ENCODE data around the gene SLC7A9. TPM values are rescaled to one million over a fixed set of nuclear protein-coding genes. Genes with fewer than 3 reads are reported as not detected.
"Not testable (repeated sequence)": the region's sequence is repeated elsewhere in the genome, so short reads cannot be mapped to it uniquely, and the experiment has no call there.

Gene SLC7A9
- total RNA-seq, 2 experiments from 2014 or later: not detected

DNA sequence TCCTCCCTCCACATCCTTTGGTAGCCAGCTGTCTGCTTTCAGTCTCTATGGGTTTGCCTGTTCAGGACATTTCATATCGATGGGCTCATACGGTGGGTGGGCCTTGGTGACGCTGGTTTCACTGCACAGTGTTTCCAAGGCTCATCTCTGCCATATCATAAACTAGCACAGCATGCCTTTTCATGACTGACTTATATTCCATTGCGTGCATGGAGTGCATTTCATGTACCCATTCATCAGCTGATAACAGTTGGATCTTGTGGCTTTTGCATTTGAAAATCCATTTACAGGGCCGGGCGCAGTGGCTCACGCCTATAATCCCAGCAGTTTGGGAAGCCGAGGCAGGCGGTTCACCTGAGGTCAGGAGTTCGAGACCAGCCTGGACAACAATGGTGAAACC lies 80.1 kb downstream of the SLC7A9 start:
- Histone ChIP-seq H4K20me1 (ENCODE audit: insufficient read depth, low read length) (no peaks in the 10 kb centered on the region), H2AFZ (ENCODE audit: low read length) (no peak overlapping the region), H3K36me3 (ENCODE audit: insufficient read depth, low read length) (no peaks in the 10 kb centered on the region), H3K9me2 (ENCODE audit: insufficient read depth, low read length) (no peaks in the 10 kb centered on the region), H3K4me3 (ENCODE audit: low read depth, low read length, poor library complexity, severe bottlenecking) (no peak overlapping the region), H3K27ac (ENCODE audit: low read depth, low read length, poor library complexity, severe bottlenecking) (no peak overlapping the region), H3K4me1 (ENCODE audit: insufficient read depth, low read length, poor library complexity, severe bottlenecking) (no peaks in the 10 kb centered on the region), H3K9me3 (ENCODE audit: low read length) (no peaks in the 10 kb centered on the region), H3K4me2 (ENCODE audit: low read length) (no peak overlapping the region), H3K79me2 (ENCODE audit: insufficient read depth, low read depth, low read length) (no peaks in the 10 kb centered on the region)
- CTCF ChIA-PET (ENCODE audit: unreplicated experiment): no interaction called here
- no peak for TF ChIP-seq EZH2phosphoT487 (IDR thresholded peaks at IDR 0.05; ENCODE audit: borderline replicate concordance, low read depth, low read length)
- TF ChIP-seq, protein P1, sequence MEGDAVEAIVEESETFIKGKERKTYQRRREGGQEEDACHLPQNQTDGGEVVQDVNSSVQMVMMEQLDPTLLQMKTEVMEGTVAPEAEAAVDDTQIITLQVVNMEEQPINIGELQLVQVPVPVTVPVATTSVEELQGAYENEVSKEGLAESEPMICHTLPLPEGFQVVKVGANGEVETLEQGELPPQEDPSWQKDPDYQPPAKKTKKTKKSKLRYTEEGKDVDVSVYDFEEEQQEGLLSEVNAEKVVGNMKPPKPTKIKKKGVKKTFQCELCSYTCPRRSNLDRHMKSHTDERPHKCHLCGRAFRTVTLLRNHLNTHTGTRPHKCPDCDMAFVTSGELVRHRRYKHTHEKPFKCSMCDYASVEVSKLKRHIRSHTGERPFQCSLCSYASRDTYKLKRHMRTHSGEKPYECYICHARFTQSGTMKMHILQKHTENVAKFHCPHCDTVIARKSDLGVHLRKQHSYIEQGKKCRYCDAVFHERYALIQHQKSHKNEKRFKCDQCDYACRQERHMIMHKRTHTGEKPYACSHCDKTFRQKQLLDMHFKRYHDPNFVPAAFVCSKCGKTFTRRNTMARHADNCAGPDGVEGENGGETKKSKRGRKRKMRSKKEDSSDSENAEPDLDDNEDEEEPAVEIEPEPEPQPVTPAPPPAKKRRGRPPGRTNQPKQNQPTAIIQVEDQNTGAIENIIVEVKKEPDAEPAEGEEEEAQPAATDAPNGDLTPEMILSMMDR (conservative IDR thresholded peaks at IDR 0.05; ENCODE audit: low read length): no peak
- BruUV-seq (replicated peaks): no TSS peak
- no peak for DNase-seq (ENCODE audit: low spot score)
- intact Hi-C loops (cut with micrococcal nuclease; ENCODE audit: unreplicated experiment): no loop called here
- POLR2A ChIA-PET: no interaction called here

DNA sequence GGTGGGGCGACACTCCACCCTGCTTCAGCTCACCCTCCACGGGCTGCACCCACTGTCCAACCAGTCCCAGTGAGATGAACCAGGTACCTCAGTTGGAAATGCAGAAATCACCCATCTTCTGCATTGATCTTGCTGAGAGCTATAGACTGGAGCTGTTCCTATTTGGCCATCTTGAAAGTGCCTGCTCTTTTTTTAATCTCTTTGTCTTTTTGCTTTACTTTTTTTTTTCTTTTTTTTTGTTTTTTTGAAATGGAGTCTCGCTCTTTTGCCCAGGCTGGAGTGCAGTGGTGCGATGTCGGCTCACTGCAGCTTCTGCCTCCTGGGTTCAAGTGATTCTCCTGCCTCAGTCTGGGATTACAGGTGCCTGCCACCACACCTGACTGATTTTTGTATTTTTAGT lies 81.7 kb downstream of the SLC7A9 start:
- H3K27ac ChIP-seq (ENCODE audit: low read depth, low read length, poor library complexity, severe bottlenecking); H3K4me3 ChIP-seq (ENCODE audit: low read depth, low read length, poor library complexity, severe bottlenecking); DNase-seq (ENCODE audit: low spot score); H4K20me1 ChIP-seq (ENCODE audit: insufficient read depth, low read length); H3K36me3 ChIP-seq (ENCODE audit: insufficient read depth, low read length); H3K9me3 ChIP-seq (ENCODE audit: low read length); CTCF ChIA-PET (ENCODE audit: unreplicated experiment); H3K4me1 ChIP-seq (ENCODE audit: insufficient read depth, low read length, poor library complexity, severe bottlenecking); BruUV-seq (replicated peaks); H3K79me2 ChIP-seq (ENCODE audit: insufficient read depth, low read depth, low read length); H2AFZ ChIP-seq (ENCODE audit: low read length); H3K4me2 ChIP-seq (ENCODE audit: low read length); H3K9me2 ChIP-seq (ENCODE audit: insufficient read depth, low read length); intact Hi-C loops (cut with micrococcal nuclease; ENCODE audit: unreplicated experiment): not testable (repeated sequence)
- POLR2A ChIA-PET: interaction anchor here (0.6 kb wide), 1 partner anchor 18 kb away, joined by 3 read pairs; no protein-coding TSS in a partner anchor

DNA sequence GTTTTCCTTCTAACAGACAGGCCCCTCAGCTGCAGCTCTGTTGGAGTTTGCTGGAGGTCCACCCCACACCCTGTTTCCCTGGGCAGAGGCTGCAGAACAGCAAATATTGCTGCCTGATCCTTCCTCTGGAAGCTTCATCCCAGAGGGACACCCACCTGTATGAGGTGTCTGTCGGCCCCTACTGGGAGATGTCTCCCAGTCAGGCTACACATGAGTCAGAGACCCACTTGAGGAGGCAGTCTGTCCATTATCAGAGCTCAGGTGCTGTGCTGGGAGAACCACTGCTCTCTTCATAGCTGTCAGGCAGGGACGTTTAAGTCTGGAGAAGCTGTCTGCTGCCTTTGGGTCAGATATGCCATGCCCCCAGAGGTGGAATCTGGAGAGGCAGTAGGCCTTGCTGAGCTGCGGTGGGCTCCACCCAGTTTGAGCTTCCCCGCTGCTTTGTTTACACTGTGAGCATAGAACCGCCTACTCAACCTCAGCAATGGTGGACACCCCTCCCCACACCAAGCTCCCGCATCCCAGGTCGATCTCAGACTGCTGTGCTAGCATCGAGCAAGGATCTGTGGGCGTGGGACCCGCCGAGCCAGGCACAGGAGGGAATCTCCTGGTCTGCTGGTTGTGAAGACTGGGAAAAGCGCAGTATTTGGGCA lies 82.3 kb downstream of the SLC7A9 start:
- DNase-seq (ENCODE audit: low spot score); intact Hi-C loops (cut with micrococcal nuclease; ENCODE audit: unreplicated experiment); H3K27ac ChIP-seq (ENCODE audit: low read depth, low read length, poor library complexity, severe bottlenecking); CTCF ChIA-PET (ENCODE audit: unreplicated experiment); H3K36me3 ChIP-seq (ENCODE audit: insufficient read depth, low read length); H3K9me2 ChIP-seq (ENCODE audit: insufficient read depth, low read length); H4K20me1 ChIP-seq (ENCODE audit: insufficient read depth, low read length); H2AFZ ChIP-seq (ENCODE audit: low read length); H3K4me2 ChIP-seq (ENCODE audit: low read length); H3K4me3 ChIP-seq (ENCODE audit: low read depth, low read length, poor library complexity, severe bottlenecking); H3K9me3 ChIP-seq (ENCODE audit: low read length); H3K79me2 ChIP-seq (ENCODE audit: insufficient read depth, low read depth, low read length); BruUV-seq (replicated peaks); H3K4me1 ChIP-seq (ENCODE audit: insufficient read depth, low read length, poor library complexity, severe bottlenecking): not testable (repeated sequence)
- POLR2A ChIA-PET: interaction anchor here (0.6 kb wide), 1 partner anchor 18 kb away, joined by 3 read pairs; no protein-coding TSS in a partner anchor

DNA sequence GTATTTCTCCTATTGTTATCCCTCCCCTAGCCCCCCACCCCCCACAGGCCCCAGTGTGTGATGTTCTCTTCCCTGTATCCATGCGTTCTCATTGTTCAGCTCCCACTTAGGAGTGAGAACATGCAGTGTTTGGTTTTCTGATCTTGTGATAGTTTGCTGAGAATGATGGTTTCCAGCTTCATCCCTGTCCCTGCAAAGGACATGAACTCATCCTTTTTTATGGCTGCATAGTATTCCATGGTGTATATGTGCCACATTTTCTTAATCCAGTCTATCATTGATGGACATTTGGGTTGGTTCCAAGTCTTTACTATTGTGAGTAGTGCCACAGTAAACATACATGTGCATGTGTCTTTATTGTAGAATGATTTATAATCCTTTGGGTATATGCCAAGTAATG lies 87.5 kb downstream of the SLC7A9 start:
- H3K9me2 ChIP-seq (ENCODE audit: insufficient read depth, low read length); H2AFZ ChIP-seq (ENCODE audit: low read length); H3K4me2 ChIP-seq (ENCODE audit: low read length); DNase-seq (ENCODE audit: low spot score); H3K4me3 ChIP-seq (ENCODE audit: low read depth, low read length, poor library complexity, severe bottlenecking); POLR2A ChIA-PET; H4K20me1 ChIP-seq (ENCODE audit: insufficient read depth, low read length); CTCF ChIA-PET (ENCODE audit: unreplicated experiment); BruUV-seq (replicated peaks); H3K36me3 ChIP-seq (ENCODE audit: insufficient read depth, low read length); H3K27ac ChIP-seq (ENCODE audit: low read depth, low read length, poor library complexity, severe bottlenecking); intact Hi-C loops (cut with micrococcal nuclease; ENCODE audit: unreplicated experiment); H3K79me2 ChIP-seq (ENCODE audit: insufficient read depth, low read depth, low read length); H3K9me3 ChIP-seq (ENCODE audit: low read length); H3K4me1 ChIP-seq (ENCODE audit: insufficient read depth, low read length, poor library complexity, severe bottlenecking): not testable (repeated sequence)
